ENCODE measurements around the gene LYAR. TPM values are rescaled to one million over a fixed set of nuclear protein-coding genes. Genes with fewer than 3 reads are reported as not detected.
"Not testable (repeated sequence)": the region's sequence is repeated elsewhere in the genome, so short reads cannot be mapped to it uniquely, and the experiment has no call there.

Gene LYAR
- polyA plus RNA-seq, 12 donors = 10.9 to 21.4 (median 16.8) TPM; not detected in 1

GRCh38 chr4:4268776-4269175 lies 21.2 kb downstream of the LYAR start:
- DNase-seq = no peak

GRCh38 chr4:4267981-4268380 lies 22.0 kb downstream of the LYAR start:
- DNase-seq = no peak

- no peak for DNase-seq
These were observed 29.7 kb downstream of the LYAR start for GRCh38 chr4:4260185-4260751.

GRCh38 chr4:4259484-4260100 lies 30.4 kb downstream of the LYAR start:
- DNase-seq = no peak

- DNase-seq = not testable (repeated sequence)
These were observed 32.2 kb downstream of the LYAR start for GRCh38 chr4:4257705-4258104.

GRCh38 chr4:4256799-4257198 lies 33.2 kb downstream of the LYAR start:
- DNase-seq = no peak

GRCh38 chr4:4254666-4255065 lies 35.3 kb downstream of the LYAR start:
- DNase-seq = no peak

- DNase-seq = no peak
These were observed 35.8 kb downstream of the LYAR start for GRCh38 chr4:4254199-4254598.

- no peak for DNase-seq
These were observed 40.1 kb downstream of the LYAR start for GRCh38 chr4:4249866-4250265.

GRCh38 chr4:4249342-4249741 lies 40.6 kb downstream of the LYAR start:
- not testable (repeated sequence) for DNase-seq

GRCh38 chr4:4248885-4249203 lies 41.1 kb downstream of the LYAR start:
- DNase-seq = no peak

- DNase-seq = peak; percentile 98
These were observed 41.7 kb downstream of the LYAR start, which contains the start of gene TMEM128 for GRCh38 chr4:4248029-4248884. Gene TMEM128, minus strand, starts transcription at chr4:4248223. Its CDS starts 21 bp downstream, at chr4:4248202.

GRCh38 chr4:4247696-4248028 lies 42.3 kb downstream of the LYAR start:
- DNase-seq = no peak

GRCh38 chr4:4245172-4245571 lies 44.8 kb downstream of the LYAR start:
- no peak for DNase-seq

- not testable (repeated sequence) for DNase-seq
These were observed 50.4 kb downstream of the LYAR start for GRCh38 chr4:4239551-4239950.

- DNase-seq = no peak
These were observed 56.3 kb downstream of the LYAR start for GRCh38 chr4:4233610-4234009.

- DNase-seq = no peak
These were observed 61.6 kb downstream of the LYAR start for GRCh38 chr4:4228356-4228668.

GRCh38 chr4:4227510-4228355 lies 62.2 kb downstream of the LYAR start:
- no peak for DNase-seq

GRCh38 chr4:4226606-4227438 lies 63.1 kb downstream of the LYAR start, which contains the start of gene OTOP1:
Gene OTOP1, minus strand, starts transcription at chr4:4226929. Its CDS starts 65 bp downstream, at chr4:4226864.
- DNase-seq = no peak

GRCh38 chr4:4225915-4226605 lies 63.9 kb downstream of the LYAR start:
- no peak for DNase-seq

Data from muscle of arm (tissue), 12 donors.